NCI-H1930 (cell line): ENCODE results near the gene MATN4.
"Not testable (repeated sequence)": the region's sequence is repeated elsewhere in the genome, so short reads cannot be mapped to it uniquely, and the experiment has no call there.

Experiments
- DNase-seq, 2 experiments: peaks; one replicate each; lab custom pipeline; 2025; lab: John Stamatoyannopoulos, UW

MATN4 gene, protein sequence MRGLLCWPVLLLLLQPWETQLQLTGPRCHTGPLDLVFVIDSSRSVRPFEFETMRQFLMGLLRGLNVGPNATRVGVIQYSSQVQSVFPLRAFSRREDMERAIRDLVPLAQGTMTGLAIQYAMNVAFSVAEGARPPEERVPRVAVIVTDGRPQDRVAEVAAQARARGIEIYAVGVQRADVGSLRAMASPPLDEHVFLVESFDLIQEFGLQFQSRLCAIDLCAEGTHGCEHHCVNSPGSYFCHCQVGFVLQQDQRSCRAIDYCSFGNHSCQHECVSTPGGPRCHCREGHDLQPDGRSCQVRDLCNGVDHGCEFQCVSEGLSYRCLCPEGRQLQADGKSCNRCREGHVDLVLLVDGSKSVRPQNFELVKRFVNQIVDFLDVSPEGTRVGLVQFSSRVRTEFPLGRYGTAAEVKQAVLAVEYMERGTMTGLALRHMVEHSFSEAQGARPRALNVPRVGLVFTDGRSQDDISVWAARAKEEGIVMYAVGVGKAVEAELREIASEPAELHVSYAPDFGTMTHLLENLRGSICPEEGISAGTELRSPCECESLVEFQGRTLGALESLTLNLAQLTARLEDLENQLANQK

DNA sequence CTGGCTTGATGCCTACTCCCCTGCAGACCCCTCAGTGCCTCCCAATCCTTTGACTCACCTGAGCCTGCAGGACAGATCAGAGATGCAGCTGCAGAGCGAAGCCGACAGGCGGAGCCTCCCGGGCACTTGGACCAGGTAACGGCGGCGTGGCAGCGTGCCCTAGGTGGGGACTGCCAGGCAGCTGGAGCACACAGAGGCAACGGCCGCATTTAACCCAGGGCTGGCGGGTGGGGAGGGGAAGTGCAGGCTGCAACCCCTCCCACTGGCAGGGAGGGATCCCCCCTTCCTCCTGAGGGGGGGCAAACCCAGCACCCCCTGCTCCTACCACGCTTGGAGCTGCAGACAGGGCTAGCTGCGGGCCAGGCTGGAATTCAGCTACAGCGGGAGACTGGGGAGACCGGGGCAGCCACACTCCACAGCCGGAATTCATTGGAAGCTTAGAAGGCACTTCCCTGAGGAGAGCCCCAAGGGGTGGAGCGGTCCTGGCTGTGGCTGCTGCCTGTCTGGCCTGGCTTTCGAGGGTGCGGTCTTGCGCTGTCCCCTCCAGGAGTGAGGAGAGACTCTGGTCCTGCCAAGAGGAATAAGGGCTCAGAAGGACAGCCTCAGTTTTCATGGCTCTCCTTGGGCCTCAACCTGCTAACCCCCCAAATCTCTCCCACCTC is at the start of gene MATN4:
Gene MATN4, minus strand, starts transcription at position 183 of the 662 bp plus-strand sequence. CDS start 2,717 bp downstream, outside the sequence.
- DNase-seq = no peak

DNA sequence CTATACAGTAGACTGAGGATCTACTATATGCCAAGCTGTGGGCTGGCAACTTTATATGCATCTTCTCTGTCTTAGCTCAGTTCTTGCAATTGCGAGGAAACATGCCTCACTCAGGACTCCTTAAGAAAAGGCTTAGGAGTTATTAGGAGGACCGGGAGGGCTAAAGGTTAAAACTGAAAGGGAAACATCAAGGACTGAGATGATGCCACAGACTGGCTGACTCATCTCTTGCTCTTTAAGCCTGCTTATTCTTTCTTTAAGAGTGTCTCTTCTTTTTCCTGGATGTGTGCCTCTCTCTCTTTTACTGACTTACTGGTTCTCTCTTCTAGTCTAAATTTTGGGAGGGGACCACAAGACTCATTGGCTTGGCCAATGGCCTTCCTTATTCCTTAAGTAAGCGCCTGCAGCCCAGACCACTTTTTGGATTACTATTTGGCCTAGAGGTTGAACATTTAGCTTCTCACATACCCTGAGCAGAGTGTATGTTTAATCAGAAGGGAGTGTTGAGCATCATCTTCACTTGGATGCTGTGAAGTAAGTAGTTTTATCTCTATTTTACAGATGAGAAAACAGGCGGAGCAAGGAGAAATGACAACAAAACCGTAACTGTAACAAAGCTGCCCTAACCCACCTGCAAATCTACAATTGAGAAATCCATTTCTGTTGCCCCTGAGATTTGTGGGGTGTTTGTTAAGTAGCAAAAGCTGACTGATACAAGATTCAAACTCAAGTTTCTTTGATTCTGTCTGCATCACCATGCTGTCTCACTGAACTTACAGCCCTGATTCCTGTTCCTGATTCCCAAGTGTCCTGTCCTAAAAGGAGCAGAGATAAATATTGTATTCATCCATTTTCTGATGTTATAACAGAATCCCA is 47.3 kb upstream of the MATN4 start:
- no peak for DNase-seq

DNA sequence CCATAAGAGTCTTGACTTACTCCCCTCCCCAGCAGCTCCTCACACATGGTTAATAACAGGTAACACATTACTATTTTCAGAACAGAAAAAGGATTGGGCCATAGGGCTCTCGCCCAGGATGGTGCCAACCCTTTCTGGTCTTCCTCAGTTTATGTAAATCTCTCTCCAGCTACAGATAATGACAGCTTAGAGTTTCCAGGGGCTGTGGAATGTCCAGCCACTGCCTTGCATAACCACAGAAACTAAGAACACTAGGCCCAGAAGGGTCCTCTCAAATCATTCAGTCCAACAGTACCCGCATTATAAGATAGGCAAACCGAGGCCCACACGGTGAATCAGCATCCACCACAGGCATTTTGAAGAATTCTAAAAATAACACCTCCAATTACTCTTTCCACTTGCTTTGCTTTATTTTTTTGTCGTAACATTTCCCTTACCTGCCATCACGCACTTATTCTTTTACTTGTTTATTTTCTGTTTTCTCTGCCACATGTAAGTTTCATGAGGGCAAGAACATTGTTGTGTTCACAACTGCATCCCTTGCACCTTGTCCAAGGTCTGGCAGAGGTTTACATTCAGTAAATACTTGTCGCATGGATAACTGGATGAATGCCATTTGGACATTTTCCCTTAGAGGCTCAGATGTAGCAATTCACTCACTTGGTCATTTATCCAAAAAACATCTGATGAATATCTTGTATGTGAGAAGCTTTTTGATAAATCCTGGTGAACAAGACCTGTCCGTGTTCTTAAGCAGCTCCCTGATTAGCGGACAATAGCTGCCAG is 46.5 kb upstream of the MATN4 start:
- no peak for DNase-seq

DNA sequence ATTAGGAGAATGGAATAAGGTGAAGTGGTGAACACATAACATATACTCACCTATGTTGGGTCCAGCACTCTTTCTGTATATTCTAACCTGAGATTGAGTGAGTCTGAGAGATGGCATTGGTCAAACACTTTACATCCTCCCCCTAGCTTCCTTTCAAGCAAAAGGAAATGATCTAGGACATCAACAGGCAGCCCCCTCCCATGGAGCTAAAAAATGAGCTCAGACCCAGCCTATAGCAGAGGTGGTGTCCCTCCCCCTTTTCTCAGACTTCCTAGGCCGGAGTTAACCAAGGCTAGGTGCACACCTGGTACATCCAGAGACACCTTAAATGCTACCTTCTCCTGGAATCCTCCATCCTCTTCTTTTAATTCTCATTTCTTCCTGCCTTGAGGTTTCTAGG is 45.6 kb upstream of the MATN4 start:
- DNase-seq = no peak

DNA sequence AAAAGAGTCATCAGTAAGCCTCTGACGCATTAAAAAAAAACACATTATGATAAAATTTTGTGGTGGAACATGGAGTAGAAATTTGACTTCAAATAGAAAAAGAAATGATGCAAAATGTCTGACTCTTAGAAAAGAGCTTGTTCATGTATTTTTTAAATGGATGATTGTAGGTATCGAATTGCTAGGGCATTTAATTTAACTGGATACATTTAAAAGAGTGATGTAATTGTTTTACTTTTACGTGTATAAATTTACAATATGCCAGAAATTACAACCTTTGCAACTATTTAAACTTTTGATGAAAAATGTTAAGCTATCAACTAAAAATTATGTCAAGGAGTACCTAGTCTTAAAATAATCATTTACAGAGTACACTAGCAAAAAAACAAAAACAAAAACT is 44.6 kb upstream of the MATN4 start:
- no peak for DNase-seq

DNA sequence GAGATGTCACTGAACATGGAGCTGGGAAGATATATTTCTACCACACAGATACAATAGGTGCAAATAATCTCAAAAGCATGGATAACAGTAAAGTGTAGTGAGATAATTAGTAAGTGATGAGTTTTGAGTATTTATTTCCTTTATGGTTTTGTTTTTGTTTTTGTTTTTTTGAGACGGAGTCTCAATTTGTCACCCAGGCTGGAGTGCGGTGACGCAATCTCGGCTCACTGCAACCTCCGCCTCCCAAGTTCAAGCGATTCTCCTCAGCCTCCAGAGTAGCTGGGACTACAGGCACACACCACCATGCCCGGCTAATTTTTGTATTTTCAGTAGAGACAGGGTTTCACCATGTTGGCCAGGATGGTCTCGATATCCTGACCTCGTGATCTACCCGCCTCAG is 42.7 kb upstream of the MATN4 start:
- not testable (repeated sequence) for DNase-seq

DNA sequence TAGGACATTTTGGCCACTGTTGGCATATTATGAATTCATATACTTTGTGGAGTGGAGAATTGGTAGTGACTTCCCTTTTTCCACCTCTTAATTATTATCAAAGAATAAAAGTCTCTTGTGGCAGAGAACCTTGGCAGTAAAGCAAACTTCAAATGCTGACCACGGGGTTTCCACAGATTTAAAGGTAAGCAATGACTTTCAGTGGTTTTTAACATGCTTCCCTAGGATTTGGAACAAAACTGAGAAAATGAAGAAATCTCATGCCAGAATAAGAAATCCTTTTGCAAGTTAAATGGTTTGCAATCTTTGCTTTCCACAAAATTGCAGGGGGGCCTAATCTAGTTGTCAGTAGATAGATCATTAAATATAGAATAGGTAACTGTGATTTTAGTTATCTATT is 42.1 kb upstream of the MATN4 start:
- DNase-seq = no peak

DNA sequence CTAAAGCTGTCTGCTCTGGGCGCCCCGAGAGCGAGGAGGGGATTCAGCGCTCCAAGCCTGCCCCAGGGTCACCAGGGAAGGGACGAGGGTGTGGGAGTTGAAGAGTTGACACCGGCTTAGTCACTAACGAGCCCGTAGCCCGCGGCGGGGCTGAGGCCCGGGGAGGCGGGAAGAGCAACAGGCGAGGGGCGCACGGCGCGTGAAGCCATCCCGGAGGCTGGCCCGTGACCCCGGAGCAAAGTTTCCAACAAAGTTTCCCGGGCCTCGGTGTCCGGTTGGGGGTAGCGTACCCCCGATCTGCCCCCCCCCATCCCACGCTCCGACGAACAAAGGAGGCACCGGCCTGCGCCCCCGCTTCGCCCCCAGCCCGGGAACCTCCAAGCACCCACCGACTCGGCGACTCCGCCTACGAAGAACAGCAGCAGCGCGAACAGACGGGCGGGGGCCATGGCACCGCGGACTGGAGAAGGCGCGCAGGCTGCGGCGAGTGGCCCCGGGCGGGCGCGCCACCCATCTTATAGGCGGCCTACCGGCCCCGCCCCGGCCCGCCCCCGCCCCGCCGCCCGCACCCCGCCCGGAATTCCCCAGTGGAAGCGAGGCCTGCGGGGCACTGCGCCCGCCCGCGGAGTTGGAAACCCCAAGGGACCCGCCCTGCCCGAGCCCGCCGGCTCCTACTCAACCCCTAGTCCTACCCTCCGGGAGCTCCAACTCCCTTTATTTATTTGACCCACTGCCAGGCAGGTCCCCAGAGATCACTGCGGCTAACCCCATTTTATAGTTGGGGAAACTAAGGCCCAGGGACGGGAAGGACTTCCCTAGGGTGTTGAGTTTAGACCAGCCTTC is 40.1 kb upstream of the MATN4 start, which contains the start of gene SDC4:
Gene SDC4, minus strand, starts transcription at position 489 of the 843 bp plus-strand sequence. Its CDS starts 40 bp downstream, at position 449.
- DNase-seq = peak in 1 of 2 experiments; percentile 16

DNA sequence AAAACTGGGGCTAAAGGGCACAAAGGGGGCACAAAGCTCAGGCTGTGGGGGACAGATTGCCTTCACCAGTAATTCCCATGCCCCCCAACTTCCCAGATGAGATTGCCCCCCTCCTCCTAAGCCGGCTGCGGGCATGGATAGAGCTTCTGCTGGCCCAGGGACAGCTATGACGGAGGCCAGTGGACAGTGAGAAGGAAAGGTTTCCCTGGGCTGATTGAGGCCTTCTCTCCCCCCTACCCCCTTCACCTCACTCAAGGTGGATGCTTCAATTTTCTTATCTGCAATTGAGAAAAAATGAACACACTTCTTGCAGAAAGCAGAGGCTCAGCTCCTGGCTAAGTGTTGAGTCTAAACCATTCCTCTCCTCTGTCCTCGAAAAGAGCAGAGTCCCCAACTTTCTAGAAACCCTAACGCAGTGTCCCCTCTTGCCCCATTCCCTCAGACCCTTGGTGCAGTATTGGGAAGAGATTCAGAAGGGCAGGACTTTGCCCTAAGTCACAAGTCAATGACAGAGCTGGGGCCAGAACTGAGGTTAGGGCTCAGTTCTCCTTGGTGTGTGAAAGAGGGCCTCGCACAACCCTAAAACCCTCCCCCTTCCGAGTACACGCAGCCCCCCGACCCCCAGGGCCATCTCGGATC is 39.3 kb upstream of the MATN4 start:
- no peak for DNase-seq

DNA sequence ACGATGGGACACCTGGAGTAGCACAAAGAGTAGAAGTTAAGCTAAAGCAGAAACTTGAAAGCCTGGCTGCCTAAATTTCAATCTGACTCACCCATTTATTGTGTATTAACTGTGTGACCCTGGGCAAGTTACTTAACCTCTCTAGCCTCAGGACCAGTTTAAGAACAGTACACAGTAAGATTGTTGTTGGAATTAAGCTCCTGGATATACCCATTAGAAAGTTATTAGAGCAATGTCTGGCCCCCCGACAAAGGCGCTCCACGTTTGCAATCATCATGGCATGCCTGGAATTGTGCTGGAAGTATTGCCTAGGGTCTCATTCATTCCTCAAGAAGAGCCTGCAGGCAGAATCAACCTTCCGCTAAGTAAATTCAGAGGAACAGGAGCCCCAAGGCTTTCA is 38.8 kb upstream of the MATN4 start:
- DNase-seq = no peak

DNA sequence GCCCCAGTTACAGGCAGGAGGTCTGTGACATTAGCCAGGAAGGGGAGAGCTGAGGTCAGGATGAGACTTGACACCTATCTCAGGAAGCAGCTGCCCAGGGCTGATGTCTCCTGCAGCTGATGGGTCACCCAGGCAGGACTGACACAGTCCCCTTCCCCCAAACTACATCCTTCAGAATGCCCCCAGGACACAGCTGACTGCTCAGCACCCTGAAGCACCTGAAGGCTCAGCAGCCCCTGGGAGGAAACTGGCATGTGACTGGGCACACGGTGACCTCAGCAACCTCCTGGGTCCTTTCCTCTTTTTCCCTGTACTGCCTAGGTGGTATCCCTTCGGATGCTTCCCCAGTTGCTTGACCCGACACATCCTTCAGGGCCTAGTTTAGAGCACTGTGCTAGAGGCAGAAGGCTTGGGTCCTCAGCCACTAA is 38.2 kb upstream of the MATN4 start:
- no peak for DNase-seq

DNA sequence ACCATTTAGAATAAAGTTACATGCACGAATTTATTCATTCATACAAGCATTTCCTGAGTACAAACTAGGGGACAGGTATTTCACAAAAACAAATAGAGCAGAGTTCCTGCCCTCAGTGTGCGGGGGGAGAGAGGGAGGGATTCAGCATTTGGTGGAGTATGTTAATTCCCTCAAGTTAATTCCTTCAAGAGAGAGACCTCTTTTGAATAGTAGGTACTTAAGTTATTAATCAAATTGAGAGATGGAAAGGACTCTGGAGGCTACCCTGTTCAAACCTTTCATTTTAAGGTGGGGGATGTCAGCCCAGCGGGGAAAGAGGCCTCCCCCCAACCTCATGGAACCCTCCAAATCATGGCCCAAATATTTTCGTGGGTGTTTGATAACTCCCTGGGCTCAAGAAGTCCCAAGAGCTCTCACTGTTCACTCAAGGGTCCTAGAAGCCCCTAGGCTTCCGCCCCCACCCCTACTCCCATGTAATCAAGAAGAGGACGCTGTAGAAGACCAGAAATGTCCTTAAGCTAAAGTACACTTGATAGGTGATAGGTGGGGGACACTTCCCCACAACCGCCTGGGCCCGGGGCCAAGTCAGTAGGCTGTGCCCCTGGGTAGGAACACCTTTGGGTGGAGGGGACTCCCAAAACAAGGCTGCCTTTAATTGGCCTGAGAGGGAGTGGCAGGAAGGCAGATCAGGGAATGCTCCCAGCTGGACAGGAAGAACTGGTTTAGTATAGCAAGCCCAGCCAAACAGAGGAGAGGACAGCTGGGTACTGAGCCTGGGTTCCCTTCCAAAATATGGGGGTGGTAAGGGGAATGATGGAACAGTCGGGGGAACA is 37.2 kb upstream of the MATN4 start:
- DNase-seq = no peak

DNA sequence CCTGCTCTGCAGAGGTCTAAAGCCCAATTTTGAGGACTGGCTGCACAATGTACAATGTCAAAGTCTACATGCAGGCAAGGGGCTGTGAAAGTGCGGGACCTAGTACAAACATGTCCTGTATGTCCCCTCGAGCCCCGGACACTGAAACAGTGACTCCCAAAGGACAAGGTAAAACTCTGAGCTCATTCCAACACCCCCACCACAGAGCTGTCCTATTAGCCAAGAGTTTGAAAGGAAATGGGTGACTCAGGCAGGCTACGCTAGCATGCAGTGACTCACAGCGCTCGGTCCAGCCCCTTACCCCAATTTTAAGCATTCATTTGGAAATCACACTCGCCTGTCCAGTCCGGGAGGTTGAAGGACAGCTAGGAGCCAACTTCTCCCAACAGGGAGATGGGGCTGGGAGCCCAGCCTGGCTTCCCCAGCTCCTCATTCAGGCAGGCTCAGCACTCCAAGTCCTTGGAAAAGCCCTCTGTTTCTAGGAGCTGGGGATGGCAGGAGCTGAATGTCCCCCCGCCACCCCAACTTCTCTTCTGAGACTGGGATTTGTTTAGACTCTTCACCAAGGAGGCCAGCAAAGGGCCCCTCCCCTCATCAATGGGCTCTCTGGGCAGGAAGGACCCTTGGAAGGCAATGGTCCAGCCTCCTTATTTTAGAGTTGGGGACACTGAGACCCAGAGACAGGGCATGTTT is 36.2 kb upstream of the MATN4 start:
- DNase-seq = no peak

DNA sequence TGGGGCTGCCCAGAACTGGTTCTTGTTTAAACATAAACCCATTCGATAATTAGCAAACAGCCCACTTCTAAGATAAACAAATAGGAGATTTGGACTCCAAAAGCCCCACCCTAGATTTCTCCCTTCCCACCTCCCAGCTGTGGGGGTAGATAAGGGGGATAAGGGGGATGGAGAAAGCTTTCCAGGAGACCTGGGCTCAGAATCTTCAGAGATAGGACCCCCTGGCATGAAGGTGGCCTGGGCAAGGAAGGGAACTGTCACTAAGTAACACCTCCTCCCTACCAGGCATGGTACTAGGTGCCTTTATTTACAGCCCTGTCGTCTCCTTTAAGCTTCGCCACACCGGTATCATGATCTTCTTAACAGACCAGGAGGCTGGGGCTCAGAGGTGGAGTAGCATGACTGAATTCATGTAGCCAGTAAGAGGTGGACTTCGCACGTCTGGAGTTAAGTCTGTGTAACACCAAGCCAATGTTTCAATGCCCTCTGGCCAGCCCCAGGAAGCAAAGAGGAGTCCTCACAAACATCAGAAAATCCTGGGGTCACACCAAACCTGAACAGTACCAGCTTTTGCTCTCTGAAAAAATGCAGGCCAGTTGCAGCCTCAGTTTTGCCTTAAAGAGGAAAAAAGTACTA is 35.6 kb upstream of the MATN4 start:
- DNase-seq = no peak

DNA sequence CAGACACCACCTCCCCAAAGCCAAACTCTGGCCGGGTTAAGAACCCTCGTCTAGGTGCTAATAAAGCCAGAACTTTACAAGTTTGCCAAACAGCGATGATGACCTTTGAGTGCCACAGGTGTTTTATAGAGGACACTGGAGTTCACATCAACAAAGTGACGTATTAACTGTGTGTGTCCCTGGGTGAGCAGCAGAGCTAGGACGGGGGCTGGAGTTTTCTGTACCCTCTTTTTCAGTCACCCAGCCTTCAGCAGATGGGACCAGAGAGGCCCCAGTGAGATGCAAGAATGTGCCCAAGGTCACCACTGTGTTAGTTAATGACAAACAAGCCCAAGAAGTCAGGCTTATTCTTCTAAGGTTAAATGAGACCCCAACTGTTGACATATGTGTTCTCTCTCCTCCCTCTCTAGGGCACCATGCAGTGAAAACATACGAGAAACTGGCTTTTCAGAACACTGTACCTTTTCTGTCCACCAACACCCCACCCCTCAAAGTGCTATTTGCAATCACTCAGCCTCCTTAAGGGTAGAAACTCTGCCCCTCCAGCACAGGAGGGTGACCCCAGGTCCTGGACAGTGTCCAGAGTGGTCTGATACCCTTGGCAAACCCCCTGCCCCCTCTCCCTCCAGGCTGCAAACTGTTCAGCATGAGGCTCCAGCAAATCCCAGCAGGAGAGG is 34.9 kb upstream of the MATN4 start:
- DNase-seq = no peak

DNA sequence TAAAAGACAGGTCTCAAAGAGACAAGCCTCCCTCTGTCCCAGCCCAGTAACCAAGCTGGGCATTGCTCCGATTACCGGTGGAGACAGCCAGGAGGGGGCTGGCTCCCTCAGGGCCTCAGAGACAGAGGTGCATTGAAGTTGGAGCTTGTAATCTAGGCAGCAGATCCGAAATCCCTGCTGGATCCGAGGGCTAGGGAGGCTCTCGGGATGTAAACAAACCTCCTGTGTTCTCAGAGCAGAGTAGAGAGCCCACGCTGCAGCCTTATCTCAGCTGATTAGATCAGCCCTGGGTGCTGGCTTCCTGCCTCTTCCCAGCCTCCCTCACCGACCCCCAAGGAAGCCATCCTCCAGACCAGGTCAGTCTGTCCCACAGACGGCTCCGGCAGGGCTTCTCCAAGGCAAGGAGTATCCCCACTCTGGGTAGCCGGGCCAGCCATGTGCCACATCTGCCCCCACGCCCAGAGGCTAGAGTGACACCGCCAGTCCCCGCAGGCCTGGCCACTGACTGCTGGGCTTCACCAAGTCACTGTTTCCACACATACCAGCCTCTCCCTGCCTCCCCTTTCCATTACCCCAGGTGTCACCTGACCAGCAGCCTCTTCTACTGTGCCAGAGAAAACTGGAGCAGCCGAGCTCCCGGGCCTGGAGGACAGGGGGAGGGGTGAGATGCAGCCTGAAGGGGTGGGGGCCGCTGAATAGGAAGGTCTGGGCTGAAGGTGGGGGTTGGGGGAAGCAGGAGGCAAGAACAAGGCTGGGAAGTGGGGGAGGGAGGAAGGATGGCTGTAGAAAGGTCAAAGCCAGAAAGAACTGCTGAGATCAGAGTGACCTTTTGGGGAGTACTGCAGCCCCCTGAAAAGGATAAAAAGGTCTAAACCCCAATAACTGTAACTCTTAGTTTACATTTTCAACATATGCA is 34.1 kb upstream of the MATN4 start:
- DNase-seq = no peak
